NCI-H1048 (cell line): Measurements from ENCODE around the gene ATP6V0E1.
"Not testable (repeated sequence)": the region's sequence is repeated elsewhere in the genome, so short reads cannot be mapped to it uniquely, and the experiment has no call there.

Source experiments
- DNase-seq: peaks from one replicate; lab custom pipeline; 2025; lab: John Stamatoyannopoulos, UW

ATP6V0E1 gene

DNA sequence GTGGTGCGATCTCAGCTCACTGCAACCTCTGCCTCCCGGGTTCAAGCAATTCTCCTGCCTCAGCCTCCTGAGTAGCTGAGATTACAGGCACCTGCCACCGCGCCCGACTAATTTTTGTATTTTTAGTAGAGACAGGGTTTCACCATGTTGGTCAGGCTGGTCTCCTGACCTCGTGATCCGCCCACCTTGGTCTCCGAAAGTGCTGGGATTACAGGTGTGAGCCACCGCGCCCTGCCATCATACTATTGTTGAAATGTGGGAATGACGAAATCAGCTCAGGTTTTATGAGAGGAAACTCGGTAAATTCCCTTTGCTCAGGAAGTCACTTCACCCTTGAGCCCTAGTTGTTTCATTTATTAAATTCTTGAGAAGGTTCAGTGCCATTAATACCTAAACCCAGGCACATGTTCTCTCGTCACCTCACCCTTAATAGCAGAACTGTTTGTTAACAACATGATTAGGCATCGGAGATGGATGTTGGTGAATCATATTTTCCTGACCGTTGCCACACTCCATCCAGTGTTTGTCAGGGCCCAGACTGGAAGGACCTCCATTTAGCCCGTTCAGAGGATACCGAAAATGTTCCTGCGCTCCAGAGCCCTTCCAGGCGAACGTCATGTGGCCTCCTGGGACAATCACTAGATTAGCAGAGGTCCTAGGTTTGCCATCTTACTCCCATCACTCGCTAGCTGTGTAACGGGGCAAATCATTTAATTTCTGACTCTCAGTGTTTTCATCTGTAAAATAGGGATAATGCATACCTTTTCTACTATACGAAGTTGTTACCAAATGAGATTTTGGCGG is 52.5 kb downstream of the ATP6V0E1 start:
- DNase-seq = no peak

DNA sequence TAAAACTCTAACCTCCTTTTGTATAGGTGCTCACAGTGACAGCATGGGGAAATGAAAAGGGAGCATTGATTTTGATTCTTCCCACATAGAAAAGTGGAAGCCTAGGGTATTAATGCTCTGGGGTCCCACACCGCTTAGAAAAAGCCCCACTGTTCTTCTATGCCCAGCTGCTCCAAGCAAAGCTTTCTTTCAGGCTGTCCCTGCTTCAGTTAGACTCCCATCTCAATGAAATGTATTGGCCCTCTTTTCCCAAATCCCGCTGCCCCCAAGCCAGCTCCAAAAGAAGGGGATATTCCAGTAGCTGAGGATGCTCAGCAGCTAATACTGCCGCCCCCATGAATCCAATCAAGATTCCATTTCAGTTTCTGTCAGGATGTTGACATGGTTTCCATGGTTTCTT is 55.6 kb downstream of the ATP6V0E1 start:
- no peak for DNase-seq

GRCh38 chr5:173039964-173040363 is 56.4 kb downstream of the ATP6V0E1 start:
- no peak for DNase-seq

GRCh38 chr5:173041881-173042762 is 58.6 kb downstream of the ATP6V0E1 start:
- no peak for DNase-seq

GRCh38 chr5:173042763-173043107 is 59.2 kb downstream of the ATP6V0E1 start:
- DNase-seq = no peak

- no peak for DNase-seq
Measured at GRCh38 chr5:173045474-173045873, 61.9 kb downstream of the ATP6V0E1 start.

- not testable (repeated sequence) for DNase-seq
Measured at GRCh38 chr5:173047096-173047837, 63.7 kb downstream of the ATP6V0E1 start.

- no peak for DNase-seq
Measured at GRCh38 chr5:173047838-173048105, 64.2 kb downstream of the ATP6V0E1 start.

GRCh38 chr5:173050791-173051190 is 67.2 kb downstream of the ATP6V0E1 start:
- no peak for DNase-seq

DNA sequence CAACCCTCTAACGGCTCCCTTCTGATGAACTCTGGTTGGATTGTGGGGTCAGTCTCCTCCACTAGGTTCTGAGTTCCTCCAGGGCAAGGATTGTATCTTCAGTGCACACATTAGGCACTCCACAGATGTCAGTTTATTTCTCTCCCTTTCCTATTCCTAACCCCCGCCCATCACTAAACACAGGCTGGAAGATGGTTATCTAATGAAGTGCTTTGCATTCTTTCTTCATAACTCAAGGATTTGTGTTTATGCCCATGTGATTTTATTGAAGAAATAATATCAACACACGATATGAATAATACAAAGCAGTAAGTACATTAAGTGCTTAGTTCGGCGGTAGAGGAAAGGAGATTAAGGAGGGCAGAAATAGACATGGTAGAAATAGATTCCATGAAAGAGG is 68.2 kb downstream of the ATP6V0E1 start:
- no peak for DNase-seq

DNA sequence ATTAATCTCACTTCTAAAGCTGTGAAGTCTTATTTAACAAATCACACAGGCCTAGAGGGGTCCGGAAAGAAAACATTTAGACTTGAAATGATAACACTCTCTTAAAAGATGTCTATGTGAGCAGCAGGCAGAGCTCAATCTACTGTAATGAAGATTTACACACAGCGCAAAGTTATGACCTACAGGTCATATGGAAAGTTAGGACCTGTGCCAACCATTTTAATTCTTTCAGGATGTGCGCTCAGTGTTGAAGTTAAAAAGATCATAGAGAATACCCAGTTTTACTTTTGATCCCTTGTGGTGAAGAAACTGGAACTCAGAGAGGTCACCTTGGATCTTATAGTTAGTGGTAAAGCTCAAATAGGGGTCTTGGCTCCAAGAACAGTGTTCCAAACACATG is 69.5 kb downstream of the ATP6V0E1 start:
- no peak for DNase-seq

DNA sequence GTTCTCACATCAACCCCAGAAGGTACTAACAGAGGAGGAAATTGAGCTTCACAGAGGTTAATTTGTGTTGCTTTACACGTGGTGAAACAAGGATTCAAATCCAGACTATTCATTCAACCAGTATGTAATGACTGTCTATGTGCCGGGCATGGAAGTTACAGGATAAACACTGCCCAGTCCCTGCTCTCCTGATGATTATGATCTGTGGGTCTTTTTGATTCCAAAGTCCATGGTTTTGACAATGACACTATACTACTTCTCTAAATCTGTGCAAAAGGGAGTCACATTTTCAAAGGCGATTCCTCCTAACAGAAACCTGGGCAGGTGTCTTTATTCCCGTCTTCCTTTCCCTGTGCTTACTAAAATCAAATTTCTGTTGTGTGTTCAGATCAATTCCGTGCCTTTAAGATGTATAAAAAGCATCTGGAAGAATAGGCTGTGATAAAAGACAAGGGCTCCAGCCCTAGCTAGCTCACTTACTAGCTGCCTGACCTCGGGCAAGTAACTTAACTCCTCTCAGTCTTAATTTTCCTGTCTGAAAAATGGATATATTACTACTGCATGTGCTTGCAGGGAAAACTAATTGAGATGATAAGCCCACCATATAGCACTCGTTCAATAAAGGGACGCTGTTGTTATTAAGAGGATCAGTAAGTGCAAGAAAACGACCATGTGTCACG is 71.6 kb downstream of the ATP6V0E1 start:
- no peak for DNase-seq

GRCh38 chr5:173055722-173055982 is 72.1 kb downstream of the ATP6V0E1 start:
- no peak for DNase-seq

DNA sequence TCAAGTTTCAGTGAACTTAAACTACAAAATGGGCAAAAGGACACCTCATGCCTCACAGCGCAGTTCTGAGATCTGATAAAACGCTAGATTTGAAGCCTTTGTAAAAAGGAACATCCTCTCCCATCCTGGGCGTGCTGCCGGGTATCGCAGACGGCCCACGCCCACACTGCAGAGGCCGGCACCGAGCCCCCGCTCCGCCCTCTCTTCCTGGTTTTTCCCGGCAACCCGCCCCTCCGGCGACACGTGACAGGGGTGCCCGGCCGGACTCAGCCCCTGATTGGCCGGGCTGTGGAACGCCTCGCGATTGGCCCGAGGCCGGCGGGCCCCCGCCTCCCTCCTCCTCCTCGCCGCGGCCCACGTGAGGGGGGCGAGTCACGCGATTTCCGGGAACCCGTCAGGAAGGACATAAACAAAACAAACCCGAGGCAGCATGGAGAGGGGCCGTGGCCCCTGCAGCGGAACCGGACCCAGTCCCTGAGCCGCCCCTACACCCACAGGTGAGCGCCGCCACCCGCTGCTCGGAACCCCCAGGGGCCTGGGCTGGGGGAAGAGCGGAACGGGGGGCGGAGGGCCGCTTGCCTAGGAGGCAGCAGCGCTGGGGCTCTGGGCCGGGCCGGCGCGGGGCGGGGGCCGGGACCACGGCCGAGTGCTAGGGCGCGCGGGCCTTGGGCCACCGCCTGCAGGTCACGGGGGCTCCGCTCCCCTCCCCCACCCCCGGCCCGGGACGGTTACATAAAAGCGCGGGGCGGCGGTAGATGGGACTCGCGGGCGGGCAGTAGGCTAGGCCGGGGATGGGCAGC is 72.6 kb downstream of the ATP6V0E1 start, which contains the start of gene CREBRF:
TSS of gene CREBRF (plus strand) at position 370 of the 800 bp plus-strand sequence. CDS start 24,424 bp downstream, outside the sequence.
- DNase-seq = peak; percentile 90

- DNase-seq = peak; percentile 73
Measured at GRCh38 chr5:173056783-173057061, 73.2 kb downstream of the ATP6V0E1 start.

DNA sequence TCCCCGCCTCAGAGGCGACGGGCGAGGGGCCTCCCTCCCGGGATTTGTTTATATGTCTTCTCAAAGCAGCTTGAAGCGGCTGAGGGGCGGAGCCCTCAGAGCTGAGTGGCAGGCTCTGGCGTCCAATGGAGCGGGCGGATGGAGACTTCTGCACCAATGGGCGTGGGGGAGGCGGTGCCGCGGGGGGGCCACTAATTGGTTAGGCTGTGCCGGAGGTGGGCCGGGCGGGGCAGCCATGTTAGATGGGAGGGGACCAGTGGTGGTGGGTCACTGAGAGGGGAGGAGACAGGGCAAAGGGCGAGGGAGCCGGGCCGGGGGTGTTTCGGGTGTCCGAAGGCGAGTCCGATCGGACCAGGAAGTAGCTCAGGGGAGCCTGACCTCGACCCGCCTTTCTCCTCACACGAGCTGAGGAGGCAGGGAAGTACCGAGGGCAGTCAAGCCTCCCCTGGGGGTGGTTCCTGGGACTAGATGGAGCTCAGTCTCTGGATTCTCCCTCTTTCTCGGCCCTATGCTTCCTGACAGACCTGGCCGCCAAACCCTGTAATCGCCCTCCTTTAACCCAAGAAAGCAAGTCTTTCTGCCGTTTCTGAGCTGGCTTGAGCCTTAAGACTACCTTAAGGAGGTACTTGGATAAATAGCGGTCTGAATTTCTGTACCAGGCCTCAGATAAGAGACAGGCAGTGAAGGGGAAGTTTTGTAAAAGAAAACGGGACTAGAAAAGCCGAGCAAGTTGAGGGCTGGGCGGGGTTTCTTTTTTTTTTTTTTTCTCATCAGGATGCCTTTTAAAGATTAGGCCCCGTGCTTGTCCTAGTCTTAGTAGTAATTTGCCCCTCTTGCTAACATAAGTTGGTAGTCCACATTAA is 73.7 kb downstream of the ATP6V0E1 start:
- DNase-seq = peak; percentile 93

- no peak for DNase-seq
Measured at GRCh38 chr5:173062141-173062540, 78.6 kb downstream of the ATP6V0E1 start.

DNA sequence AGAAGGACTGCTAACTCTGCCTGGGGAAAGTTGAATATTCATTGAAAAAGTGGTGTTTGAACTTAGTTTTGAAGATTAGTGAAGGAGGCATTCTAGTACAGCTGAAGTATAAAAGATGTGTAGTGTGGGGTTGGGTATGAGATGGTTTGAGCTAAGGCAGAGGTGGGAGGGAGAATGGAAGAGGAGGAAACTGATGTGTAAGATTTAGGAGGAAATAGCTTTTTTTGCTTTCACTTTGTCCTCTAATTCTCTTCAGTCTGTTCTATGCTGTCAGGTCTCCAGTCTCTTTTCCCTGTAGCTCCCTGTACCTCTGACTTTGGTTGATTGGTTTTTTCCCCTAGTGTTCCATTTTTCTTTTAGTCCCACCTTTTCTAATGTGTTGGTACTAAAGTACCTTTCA is 81.6 kb downstream of the ATP6V0E1 start:
- no peak for DNase-seq

DNA sequence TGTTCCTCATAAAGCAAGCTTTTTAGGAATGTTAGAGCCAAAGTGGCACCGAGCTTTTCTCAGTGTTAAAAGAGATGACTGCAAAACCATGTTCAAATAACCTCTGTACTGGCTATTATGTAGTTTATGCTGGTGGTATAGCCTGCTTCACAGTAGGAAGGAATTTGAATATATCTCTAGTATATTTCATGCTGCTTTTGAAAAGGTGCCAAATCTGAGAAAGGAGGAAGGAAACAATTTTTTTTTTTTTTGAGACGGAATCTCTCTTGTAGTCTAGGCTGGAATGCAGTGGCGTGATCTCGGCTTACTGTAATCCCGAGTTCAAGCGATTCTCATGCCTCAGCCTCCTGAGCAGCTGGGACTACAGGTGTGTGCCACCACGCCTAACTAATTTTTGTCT is 86.1 kb downstream of the ATP6V0E1 start:
- no peak for DNase-seq

DNA sequence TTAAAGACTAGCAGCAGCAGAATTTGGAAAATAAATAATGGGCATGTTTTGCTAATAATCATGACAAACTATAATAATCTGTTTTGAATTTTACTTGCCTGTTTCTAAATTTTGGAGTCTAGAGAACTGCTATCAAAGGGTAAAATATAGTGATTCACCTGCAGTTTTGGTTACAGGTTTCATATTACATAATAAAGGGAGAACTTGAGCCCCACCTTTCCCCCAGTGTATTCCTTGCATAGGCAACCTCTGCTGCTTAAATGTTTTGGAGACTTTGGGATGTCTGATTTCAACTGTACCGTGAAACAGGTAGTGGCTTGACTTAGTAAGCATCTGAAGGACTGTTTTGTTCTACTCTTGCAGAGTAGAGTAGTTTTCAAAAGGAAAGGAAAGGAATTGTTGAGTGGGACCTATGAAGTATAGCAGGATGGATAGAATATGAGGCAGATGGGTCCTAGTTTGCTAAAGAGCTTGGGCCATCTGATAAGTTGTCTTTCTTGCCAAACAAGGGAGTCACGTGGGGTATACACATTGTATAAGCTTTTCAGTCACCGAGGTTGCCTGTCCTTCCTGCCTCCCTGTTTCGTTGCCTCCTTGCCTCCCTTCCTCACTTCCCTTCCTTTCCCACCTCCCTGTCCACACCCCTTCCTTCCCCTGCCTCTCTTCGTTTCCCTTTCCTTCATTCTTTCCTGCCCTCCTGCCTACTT is 91.7 kb downstream of the ATP6V0E1 start:
- no peak for DNase-seq
